Osteocyte (in vitro differentiated cells): Measurements from ENCODE around the gene PLA2G4D. TPM values are rescaled to one million over a fixed set of nuclear protein-coding genes. Genes with fewer than 3 reads are reported as not detected.

Experiments used
- DNase-seq: peaks from one replicate; pipeline ENCODE4 v3.0.0; 2021; ENCODE audit warnings: mixed read lengths; ENCODE audit not compliant: unreplicated experiment; ENCODE audit errors: extremely low spot score
- H3K27ac Mint-ChIP-seq: one replicate; pipeline ENCODE4 v1.8.0; 2021; ENCODE audit warnings: mild to moderate bottlenecking, mixed read lengths; ENCODE audit not compliant: unreplicated experiment
- H3K27me3 Mint-ChIP-seq: one replicate; pipeline ENCODE4 v1.8.0; 2021; ENCODE audit warnings: mixed read lengths; ENCODE audit not compliant: unreplicated experiment
- H3K36me3 Mint-ChIP-seq: one replicate; pipeline ENCODE4 v1.8.0; 2021; ENCODE audit warnings: mixed read lengths; ENCODE audit not compliant: unreplicated experiment
- H3K4me1 Mint-ChIP-seq: one replicate; pipeline ENCODE4 v1.8.0; 2021; ENCODE audit warnings: mixed read lengths; ENCODE audit not compliant: unreplicated experiment
- H3K4me3 Mint-ChIP-seq: one replicate; pipeline ENCODE4 v1.8.0; 2021; ENCODE audit warnings: mild to moderate bottlenecking, moderate library complexity, mixed read lengths; ENCODE audit not compliant: unreplicated experiment
- H3K9me3 Mint-ChIP-seq: one replicate; pipeline ENCODE4 v1.8.0; 2021; ENCODE audit warnings: mixed read lengths; ENCODE audit not compliant: unreplicated experiment
- CTCF ChIP-seq: fragments of 200-600 bp; sonication (generic); IDR thresholded peaks from 2 replicates; pipeline ENCODE4 v1.5.0; 2021; ENCODE audit warnings: antibody characterized with exemption, mild to moderate bottlenecking, moderate library complexity
- total RNA-seq: library from RNA; stranded (reverse); gene quantifications from 2 replicates; pipeline ENCODE4 v1.2.1, GENCODE V29; 2021

PLA2G4D gene
- total RNA-seq, 1 donor from 2014 or later: not detected

DNA sequence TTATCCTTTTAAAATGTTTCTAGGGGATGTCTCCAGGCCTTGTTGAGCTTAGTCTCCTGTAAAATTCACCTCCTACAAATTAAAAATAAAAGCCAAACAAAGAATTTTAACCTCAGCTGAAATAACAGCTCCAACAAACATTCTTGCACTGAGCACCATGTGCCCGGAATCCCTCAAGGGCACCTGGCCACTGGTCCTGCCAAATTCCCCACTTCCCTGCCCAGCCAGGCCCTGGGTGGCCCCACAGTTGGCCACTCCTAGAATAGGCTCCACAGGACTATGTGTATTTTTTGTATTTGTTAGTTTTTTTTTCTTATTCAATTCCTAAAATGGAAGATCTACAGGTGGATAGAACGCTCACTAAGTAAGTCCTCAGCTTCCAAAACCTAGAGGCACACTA is 40.4 kb downstream of the PLA2G4D start:
- H3K36me3 Mint-ChIP-seq: no peaks in the 10 kb centered on the region
- no peak for TF ChIP-seq CTCF
- peaks cover 55% of the 10 kb centered on the region for H3K27me3 Mint-ChIP-seq
- H3K9me3 Mint-ChIP-seq: no peaks in the 10 kb centered on the region
- no peak overlapping the region for H3K4me3 Mint-ChIP-seq
- DNase-seq: peak; percentile 56
- peak overlapping the region; percentile 24 for H3K27ac Mint-ChIP-seq
- peaks cover 19% of the 10 kb centered on the region for H3K4me1 Mint-ChIP-seq

DNA sequence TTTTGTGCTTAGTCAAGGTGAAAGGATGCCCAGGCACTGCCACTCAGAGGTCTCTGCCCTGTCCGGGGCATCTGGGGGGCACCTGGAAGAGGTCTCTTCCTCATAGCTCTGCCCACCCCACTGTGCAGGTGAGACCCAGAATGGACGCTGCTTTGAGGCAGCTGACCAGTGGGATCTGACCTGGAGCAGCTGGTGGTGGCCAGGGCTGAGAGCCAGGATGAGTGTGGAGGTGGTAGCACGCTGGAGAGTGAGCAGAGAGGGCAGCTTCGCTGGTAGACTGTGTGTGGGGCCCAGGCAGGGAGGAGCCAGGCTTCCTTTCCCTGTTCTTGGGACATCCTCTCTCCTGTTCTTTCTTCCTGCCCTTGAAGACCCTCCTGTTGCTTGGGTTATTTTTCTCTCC is 41.4 kb downstream of the PLA2G4D start:
- TF ChIP-seq CTCF: no peak
- no peaks in the 10 kb centered on the region for H3K36me3 Mint-ChIP-seq
- H3K9me3 Mint-ChIP-seq: no peaks in the 10 kb centered on the region
- peaks cover 50% of the 10 kb centered on the region for H3K27me3 Mint-ChIP-seq
- H3K27ac Mint-ChIP-seq: no peak overlapping the region
- H3K4me3 Mint-ChIP-seq: no peak overlapping the region
- DNase-seq: peak; percentile 81
- H3K4me1 Mint-ChIP-seq: peaks cover 19% of the 10 kb centered on the region

DNA sequence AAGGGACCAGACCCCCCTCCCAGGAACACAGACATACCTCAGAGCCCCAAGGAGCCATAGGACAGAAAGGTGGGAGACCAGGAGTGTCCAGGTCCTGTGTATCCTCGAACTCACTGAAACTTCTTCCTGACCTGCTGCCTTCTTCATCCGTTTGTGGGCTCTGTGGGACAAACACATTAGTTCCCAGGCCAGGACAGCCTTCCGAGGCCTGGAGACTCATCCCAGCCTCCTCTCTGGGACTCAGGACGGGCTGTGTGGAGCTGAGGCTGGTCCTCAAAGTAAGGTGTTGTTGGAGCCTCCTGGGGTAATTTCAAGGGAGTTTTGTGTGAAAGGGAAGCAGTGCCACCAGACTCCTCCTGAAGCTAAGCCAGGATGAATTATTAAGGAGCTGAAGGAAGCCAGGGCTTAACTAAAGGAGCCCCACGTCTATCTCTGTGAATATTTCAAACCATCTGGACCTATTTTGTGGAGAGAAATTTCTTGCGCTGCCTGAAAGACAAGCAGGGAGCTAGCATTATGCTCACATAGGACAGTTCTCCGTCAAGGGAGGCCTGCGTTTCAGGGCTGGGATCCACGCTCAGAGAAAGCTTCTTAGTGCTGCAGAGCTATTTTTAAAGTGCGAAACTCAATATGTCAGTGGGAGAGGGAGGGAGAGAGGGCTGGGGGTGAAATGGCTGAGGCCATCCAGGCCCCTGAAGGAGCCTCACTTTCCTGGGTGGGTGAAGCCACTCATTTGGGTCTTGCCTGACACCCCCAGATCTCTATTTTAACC is 43.7 kb downstream of the PLA2G4D start:
- Mint-ChIP-seq H3K4me1 (peaks cover 11% of the 10 kb centered on the region), H3K27ac (no peak overlapping the region), H3K27me3 (peaks cover 43% of the 10 kb centered on the region), H3K36me3 (no peaks in the 10 kb centered on the region), H3K9me3 (no peaks in the 10 kb centered on the region), H3K4me3 (no peak overlapping the region)
- peak; percentile 51 for DNase-seq
- no peak for TF ChIP-seq CTCF

- peaks cover 7% of the 10 kb centered on the region for H3K4me1 Mint-ChIP-seq
- no peak for TF ChIP-seq CTCF
- H3K4me3 Mint-ChIP-seq: no peak overlapping the region
- H3K27me3 Mint-ChIP-seq: peaks cover 32% of the 10 kb centered on the region
- H3K36me3 Mint-ChIP-seq: no peaks in the 10 kb centered on the region
- no peaks in the 10 kb centered on the region for H3K9me3 Mint-ChIP-seq
- DNase-seq: no peak
- no peak overlapping the region for H3K27ac Mint-ChIP-seq
These were observed 45.6 kb downstream of the PLA2G4D start for GRCh38 chr15:42048821-42049200.

- no peaks in the 10 kb centered on the region for H3K9me3 Mint-ChIP-seq
- H3K36me3 Mint-ChIP-seq: no peaks in the 10 kb centered on the region
- no peak overlapping the region for H3K4me3 Mint-ChIP-seq
- peaks cover 28% of the 10 kb centered on the region for H3K27me3 Mint-ChIP-seq
- no peak for TF ChIP-seq CTCF
- no peak overlapping the region for H3K27ac Mint-ChIP-seq
- DNase-seq: no peak
- peaks cover 1% of the 10 kb centered on the region for H3K4me1 Mint-ChIP-seq
These were observed 46.1 kb downstream of the PLA2G4D start for GRCh38 chr15:42048080-42048820.
